HCT116 (cell line): Measurements from ENCODE around the gene NSUN2. TPM values are rescaled to one million over a fixed set of nuclear protein-coding genes. Genes with fewer than 3 reads are reported as not detected.

Experiments
- ATAC-seq: fragments of 200-7000 bp; cut with Tn5 transposase; 2 replicates; pipeline ENCODE4 v1.9.1; 2020; ENCODE audit warnings: mild to moderate bottlenecking, moderate library complexity
- BruUV-seq: library from RNA; stranded (reverse); fragments of 400-500 nt; replicated peaks from 2 replicates; lab custom pipeline; 2021; lab: Mats Ljungman, UMichigan
- CTCF ChIA-PET: fragments of 300-600 bp; sonication (Branson Sonifier 250); formaldehyde crosslinking; loops from one replicate; lab custom pipeline; 2021; ENCODE audit warnings: antibody characterized with exemption; lab: Charles Lee
- POLR2A ChIA-PET: fragments of 300-600, 350-600 bp; sonication (Branson Sonifier 250); formaldehyde crosslinking; loops from one replicate; lab custom pipeline; 2021; ENCODE audit warnings: antibody characterized with exemption; lab: Charles Lee
- RAD21 ChIA-PET, 2 experiments: fragments of 300-600 bp; sonication (Branson Sonifier 250); formaldehyde crosslinking; loops; one replicate each; lab custom pipeline; 2023; ENCODE audit warnings: low total read pairs in 2 of 2; ENCODE audit not compliant: uncharacterized antibody in 2 of 2, unreplicated experiment in 2 of 2, low non-redundant PET in 1 of 2; lab: Charles Lee
- DNase-seq: peaks from one replicate; pipeline ENCODE4 v3.0.0-alpha.2; 2010; ENCODE audit warnings: low read depth, low spot score
- H2AFZ ChIP-seq: fragments of 200-600 bp; shearing (Covaris generic), sonication (generic); 2 replicates; pipeline ENCODE4 v1.6.1; 2017; ENCODE audit warnings: low read depth, mixed run types, mixed read lengths, antibody characterized with exemption, low read length; ENCODE audit not compliant: poor library complexity, severe bottlenecking
- H3K27ac ChIP-seq: 2 replicates; pipeline ENCODE4 v1.5.1; 2012; ENCODE audit warnings: low read depth, low read length
- H3K27me3 ChIP-seq: fragments of 200-600 bp; sonication (generic); 2 replicates; pipeline ENCODE4 v1.6.1; 2016; ENCODE audit warnings: mixed run types, low read length, mixed read lengths; ENCODE audit not compliant: insufficient read depth
- H3K36me3 ChIP-seq, 2 experiments: fragments of 200-500 bp in 1 of 2; fragments of 200-600 bp in 1 of 2; sonication (Bioruptor generic) in 1 of 2; sonication (generic) in 1 of 2; 2 replicates each; pipeline versions ENCODE4 v1.5.1 to v1.6.1; 2014 to 2016; ENCODE audit warnings: low read length in 2 of 2, inconsistent platforms in 1 of 2, mixed read lengths in 1 of 2, mixed run types in 1 of 2; ENCODE audit not compliant: insufficient read depth in 2 of 2, control insufficient read depth in 1 of 2
- H3K4me1 ChIP-seq, 2 experiments: fragments of 200-600 bp in 1 of 2; sonication (generic) in 1 of 2; 2 replicates each; pipeline versions ENCODE4 v1.5.1 to v1.6.1; 2012 to 2017; ENCODE audit warnings: low read length in 2 of 2, inconsistent platforms in 1 of 2, mild to moderate bottlenecking in 1 of 2, mixed read lengths in 1 of 2, mixed run types in 1 of 2, moderate library complexity in 1 of 2; ENCODE audit not compliant: insufficient read depth in 2 of 2, control insufficient read depth in 1 of 2
- H3K4me2 ChIP-seq: fragments of 200-600 bp; sonication (generic); 2 replicates; pipeline ENCODE4 v1.6.1; 2017; ENCODE audit warnings: mixed run types, low read length, mixed read lengths
- H3K4me3 ChIP-seq, 2 experiments: fragments of 200-600 bp in 1 of 2; sonication (generic) in 1 of 2; replicated peaks in 1 of 2; 2 replicates each; pipeline ENCODE4 v1.5.1; 2011 to 2016; ENCODE audit warnings: low read length in 2 of 2, control low read depth in 1 of 2, low read depth in 1 of 2, mild to moderate bottlenecking in 1 of 2, mixed read lengths in 1 of 2, mixed run types in 1 of 2
- H3K79me2 ChIP-seq: fragments of 200-600 bp; sonication (generic); 2 replicates; pipeline ENCODE4 v1.6.1; 2017; ENCODE audit warnings: mild to moderate bottlenecking, mixed run types, low read length, moderate library complexity, mixed read lengths; ENCODE audit not compliant: insufficient read depth
- H3K9ac ChIP-seq: fragments of 200-600 bp; sonication (generic); 2 replicates; pipeline ENCODE4 v1.6.1; 2016; ENCODE audit warnings: low read length, mixed read lengths
- H3K9me2 ChIP-seq: fragments of 200-600 bp; sonication (generic), shearing (Covaris generic); 2 replicates; pipeline ENCODE4 v1.6.1; 2017; ENCODE audit warnings: mixed run types, mild to moderate bottlenecking, moderate library complexity; ENCODE audit not compliant: insufficient read depth
- H3K9me3 ChIP-seq, 2 experiments: fragments of 200-500 bp in 1 of 2; fragments of 200-600 bp in 1 of 2; sonication (Bioruptor generic) in 1 of 2; sonication (generic) in 1 of 2; 2 replicates each; pipeline ENCODE4 v1.6.1; 2014 to 2017; ENCODE audit warnings: low read length in 2 of 2, mixed read lengths in 2 of 2, inconsistent platforms in 1 of 2, low read depth in 1 of 2, mild to moderate bottlenecking in 1 of 2, mixed run types in 1 of 2, moderate library complexity in 1 of 2; ENCODE audit not compliant: control insufficient read depth in 1 of 2, insufficient read depth in 1 of 2
- H4K20me1 ChIP-seq: fragments of 200-600 bp; sonication (generic), shearing (Covaris generic); 2 replicates; pipeline ENCODE4 v1.6.1; 2017; ENCODE audit warnings: mixed run types, mild to moderate bottlenecking, moderate library complexity; ENCODE audit not compliant: insufficient read depth
- CEBPB ChIP-seq: IDR thresholded peaks from 2 replicates; pipeline ENCODE4 v1.6.1; 2012; ENCODE audit warnings: low read depth
- EZH2 ChIP-seq: fragments of 200-600 bp; sonication (generic); IDR thresholded peaks from 2 replicates; pipeline ENCODE4 v1.6.1; 2017; ENCODE audit warnings: antibody characterized with exemption, mixed run types
- FOSL1 ChIP-seq: IDR thresholded peaks from 2 replicates; pipeline ENCODE4 v1.6.1; 2012; ENCODE audit warnings: low read depth
- JUND ChIP-seq: IDR thresholded peaks from 2 replicates; pipeline ENCODE4 v1.6.1; 2012
- SIN3A ChIP-seq: IDR thresholded peaks from 2 replicates; pipeline ENCODE4 v1.6.1; 2012; ENCODE audit warnings: low read depth
- SP1 ChIP-seq: IDR thresholded peaks from 2 replicates; pipeline ENCODE4 v1.6.1; 2012; ENCODE audit warnings: low read depth
- SRF ChIP-seq: IDR thresholded peaks from 2 replicates; pipeline ENCODE4 v1.6.1; 2012; ENCODE audit warnings: low read depth
- YY1 ChIP-seq: IDR thresholded peaks from 2 replicates; pipeline ENCODE4 v1.6.1; 2011; ENCODE audit warnings: low read length, low read depth, moderate library complexity, mild to moderate bottlenecking; ENCODE audit not compliant: insufficient replicate concordance; ENCODE audit errors: extremely low read depth
- ZBTB33 ChIP-seq: IDR thresholded peaks from 2 replicates; pipeline ENCODE4 v1.6.1; 2011; ENCODE audit warnings: mild to moderate bottlenecking, low read length, moderate library complexity; ENCODE audit not compliant: insufficient replicate concordance; ENCODE audit errors: extremely low read depth
- intact Hi-C: fragments of 100-400 bp; cut with micrococcal nuclease; formaldehyde crosslinking; loops from 2 replicates; pipeline ENCODE4 v1.10.0; 2022
- total RNA-seq: library from RNA; stranded (reverse); gene quantifications from one replicate; pipeline ENCODE4 v1.2.1, GENCODE V29; 2021; ENCODE audit not compliant: unreplicated experiment

NSUN2 gene
- total RNA-seq, 1 experiment from 2014 or later = 101 TPM

- H3K27me3 ChIP-seq = peaks cover 7% of the 10 kb centered on the region; the same call in 1 of the 2 replicates
- no peak overlapping the region for H3K4me2 ChIP-seq
- H3K9me3 ChIP-seq = no peaks in the 10 kb centered on the region
- H3K4me1 ChIP-seq = no peaks in the 10 kb centered on the region
- H2AFZ ChIP-seq = no peak overlapping the region
- CTCF ChIA-PET = no interaction called here
- no peak overlapping the region for H3K27ac ChIP-seq
- H3K36me3 ChIP-seq = no peaks in the 10 kb centered on the region
- intact Hi-C loops = no loop called here
- DNase-seq (no peak), ATAC-seq (no peak)
- H3K4me3 ChIP-seq = no peak overlapping the region
- H3K79me2 ChIP-seq = no peaks in the 10 kb centered on the region
- H3K9ac ChIP-seq = no peak overlapping the region
- no peaks in the 10 kb centered on the region for H3K9me2 ChIP-seq
- TF ChIP-seq CEBPB (no peak), FOSL1 (no peak), YY1 (no peak), SP1 (no peak), SIN3A (no peak), JUND (no peak), ZBTB33 (no peak), EZH2 (no peak), SRF (no peak)
- H4K20me1 ChIP-seq = no peaks in the 10 kb centered on the region
- POLR2A ChIA-PET = no interaction called here
- RAD21 ChIA-PET = no interaction called here
- BruUV-seq = no TSS peak
Measured at GRCh38 chr5:6586647-6587042, 46.2 kb downstream of the NSUN2 start.
